ENCODE results near the gene IGFN1.
"Not testable (repeated sequence)": the region's sequence is repeated elsewhere in the genome, so short reads cannot be mapped to it uniquely, and the experiment has no call there.

Gene IGFN1

DNA sequence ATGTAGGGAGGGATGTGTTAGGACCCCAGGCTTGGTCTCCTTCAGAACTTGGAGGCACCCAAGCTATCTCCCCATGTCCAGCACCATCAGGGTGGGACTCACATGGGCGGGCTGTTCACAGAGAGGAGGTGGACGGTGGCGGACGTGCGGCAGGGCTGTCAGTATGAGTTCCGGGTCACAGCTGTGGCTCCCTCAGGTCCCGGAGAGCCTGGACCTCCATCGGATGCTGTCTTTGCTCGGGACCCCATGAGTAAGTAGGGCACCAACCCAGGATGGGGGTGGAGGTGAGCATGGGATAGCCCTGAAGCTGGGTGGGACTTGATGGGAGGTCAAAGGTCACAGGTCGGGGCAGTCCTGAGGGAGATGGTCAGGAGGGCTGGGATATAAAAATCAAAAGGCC is 27.8 kb downstream of the IGFN1 start:
- DNase-seq (ENCODE audit: low spot score) = no peak

DNA sequence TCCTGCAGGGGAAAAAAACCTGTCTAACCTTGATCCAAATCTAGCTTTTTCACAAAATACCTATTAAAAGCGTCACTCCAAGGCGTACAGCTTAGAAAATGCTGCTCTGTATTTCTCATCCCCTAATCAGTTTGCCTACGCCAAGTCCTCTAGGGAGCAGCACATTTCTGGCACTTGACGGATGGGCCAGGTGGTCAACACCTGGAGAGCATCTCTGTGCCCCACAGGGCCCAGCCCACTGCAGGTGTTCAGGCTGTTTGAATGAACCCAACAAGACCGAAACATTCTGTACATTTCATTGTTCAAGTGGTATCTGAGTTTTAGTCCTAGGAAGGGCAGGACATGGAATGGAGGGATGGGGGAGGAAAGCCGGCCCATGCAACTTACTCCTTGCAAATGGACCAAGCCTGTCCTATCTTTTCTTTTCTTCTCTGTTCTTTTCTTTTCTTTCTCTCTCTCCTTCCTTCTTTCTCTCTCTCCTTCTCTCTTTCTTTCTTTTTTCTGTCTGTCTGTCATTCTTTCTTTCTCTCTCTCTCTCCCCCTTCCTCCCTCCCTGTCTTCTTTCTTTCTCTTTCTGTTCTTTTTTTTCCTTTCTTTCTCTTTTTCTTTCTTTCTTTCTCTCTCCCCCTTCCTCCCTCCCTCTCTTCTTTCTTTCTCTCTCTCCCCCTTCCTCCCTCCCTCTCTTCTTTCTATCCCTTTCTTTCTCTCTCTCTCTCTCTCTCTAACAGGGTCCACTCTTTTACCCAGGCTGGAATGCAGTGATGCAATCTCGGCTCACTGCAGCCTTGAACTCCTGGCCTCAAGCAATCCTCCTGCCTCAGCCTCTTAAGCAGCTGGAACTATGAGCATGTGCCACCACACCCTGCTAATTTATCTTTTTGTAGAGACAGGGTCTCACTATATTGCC is 29.1 kb downstream of the IGFN1 start:
- no peak for DNase-seq (ENCODE audit: low spot score)

GRCh38 chr1:201220388-201220715 is 29.7 kb downstream of the IGFN1 start:
- DNase-seq (ENCODE audit: low spot score) = no peak

DNA sequence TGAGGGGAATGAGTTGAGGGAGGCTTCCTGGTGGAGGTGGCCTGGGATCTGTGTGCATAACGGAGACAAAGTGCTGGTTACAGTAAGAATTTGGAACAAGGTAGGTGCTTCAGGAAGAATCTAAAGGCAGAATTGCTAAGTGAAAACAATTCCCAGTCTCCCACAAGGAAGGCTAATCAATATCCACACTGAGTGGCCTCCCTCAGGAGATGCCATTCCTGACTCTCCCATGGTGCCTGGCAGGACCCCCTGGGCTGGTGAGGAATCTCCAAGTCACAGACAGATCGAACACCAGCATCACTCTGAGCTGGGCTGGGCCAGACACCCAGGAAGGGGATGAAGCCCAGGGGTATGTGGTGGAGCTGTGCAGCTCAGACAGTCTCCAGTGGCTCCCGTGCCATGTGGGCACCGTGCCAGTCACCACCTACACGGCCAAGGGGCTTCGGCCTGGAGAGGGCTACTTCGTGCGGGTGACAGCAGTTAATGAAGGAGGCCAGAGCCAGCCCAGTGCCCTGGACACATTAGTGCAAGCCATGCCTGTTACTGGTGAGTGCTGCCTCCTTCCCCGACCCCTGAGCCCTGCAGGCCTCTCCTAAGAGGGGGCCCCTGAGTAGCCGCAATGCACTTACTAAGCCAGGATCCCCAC is 30.7 kb downstream of the IGFN1 start:
- DNase-seq (ENCODE audit: low spot score) = no peak

DNA sequence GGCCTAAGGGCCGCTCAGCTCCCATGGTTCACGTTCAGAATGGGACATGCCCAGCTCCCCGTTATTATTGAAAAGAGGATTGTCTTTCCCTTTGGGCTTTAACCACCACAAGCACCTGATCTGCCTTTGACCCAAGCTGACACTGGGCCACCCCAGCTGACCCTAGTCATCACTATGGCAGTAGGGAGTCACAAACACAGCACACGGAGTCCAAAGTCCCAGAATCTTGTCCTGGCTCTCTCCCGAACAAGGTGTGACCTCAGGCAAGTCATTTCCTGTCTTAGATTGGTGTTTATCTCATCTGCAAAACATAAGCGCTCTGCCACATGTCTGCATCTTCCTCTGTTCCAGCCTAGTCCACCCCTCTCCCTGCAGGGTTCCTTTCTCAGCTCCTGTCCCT is 31.5 kb downstream of the IGFN1 start:
- DNase-seq (ENCODE audit: low spot score) = no peak

GRCh38 chr1:201223852-201224665 is 33.4 kb downstream of the IGFN1 start:
- no peak for DNase-seq (ENCODE audit: low spot score)

GRCh38 chr1:201224666-201225370 is 34.2 kb downstream of the IGFN1 start:
- no peak for DNase-seq (ENCODE audit: low spot score)

DNA sequence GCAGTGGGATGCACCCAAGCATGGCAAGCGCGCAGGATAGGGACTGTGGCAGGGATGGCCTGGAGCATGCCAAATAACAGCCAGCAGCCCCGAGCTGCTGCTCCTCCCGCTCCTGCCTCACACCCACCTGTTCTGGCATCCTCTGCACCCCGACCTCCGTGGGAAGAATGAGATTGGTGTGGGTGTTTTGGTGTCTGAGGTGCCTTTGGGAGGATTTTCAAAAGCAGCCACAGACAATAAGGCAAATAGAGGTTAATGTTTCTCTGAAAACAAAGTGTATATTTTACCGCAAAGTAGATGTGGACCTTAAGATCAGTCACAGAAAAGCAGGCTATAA is 35.5 kb downstream of the IGFN1 start:
- no peak for DNase-seq (ENCODE audit: low spot score)

GRCh38 chr1:201226859-201227488 is 36.4 kb downstream of the IGFN1 start:
- no peak for DNase-seq (ENCODE audit: low spot score)

GRCh38 chr1:201228011-201228983 is 37.7 kb downstream of the IGFN1 start:
- DNase-seq (ENCODE audit: low spot score) = no peak

- no peak for DNase-seq (ENCODE audit: low spot score)
Measured at GRCh38 chr1:201229095-201229494, 38.5 kb downstream of the IGFN1 start.

GRCh38 chr1:201229771-201230635 is 39.4 kb downstream of the IGFN1 start:
- DNase-seq (ENCODE audit: low spot score) = no peak

DNA sequence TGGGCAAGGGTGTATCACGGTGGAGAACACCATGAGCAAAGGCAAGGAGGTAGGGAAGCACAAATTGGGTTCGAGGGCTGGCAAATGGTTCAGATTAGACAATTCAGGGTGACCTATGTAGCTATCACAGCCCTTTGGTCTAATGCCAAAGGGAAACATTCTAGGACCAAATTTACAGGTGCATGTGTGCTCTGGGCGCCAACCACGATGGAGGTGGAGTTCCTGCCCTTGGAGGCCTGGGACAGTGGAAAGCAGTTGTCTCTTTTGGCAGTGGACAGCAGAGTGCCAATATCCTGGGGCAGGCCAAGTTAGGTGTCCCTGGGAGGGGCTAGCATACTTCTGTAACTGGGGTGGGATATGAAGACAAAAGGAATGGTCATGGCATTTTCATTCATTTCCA is 40.1 kb downstream of the IGFN1 start:
- DNase-seq (ENCODE audit: low spot score) = no peak

DNA sequence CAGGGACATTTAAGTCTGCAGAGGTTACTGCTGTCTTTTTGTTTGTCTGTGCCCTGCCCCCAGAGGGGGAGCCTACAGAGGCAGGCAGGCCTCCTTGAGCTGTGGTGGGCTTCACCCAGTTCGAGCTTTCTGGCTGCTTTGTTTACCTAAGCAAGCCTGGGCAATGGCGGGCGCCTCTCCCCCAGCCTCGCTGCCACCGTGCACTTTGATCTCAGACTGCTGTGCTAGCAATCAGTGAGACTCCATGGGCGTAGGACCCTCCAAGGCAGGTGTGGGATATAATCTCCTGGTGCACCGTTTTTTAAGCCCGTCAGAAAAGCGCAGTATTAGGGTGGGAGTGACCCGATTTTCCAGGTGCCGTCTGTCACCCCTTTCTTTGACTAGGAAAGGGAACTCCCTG is 49.0 kb downstream of the IGFN1 start:
- not testable (repeated sequence) for DNase-seq (ENCODE audit: low spot score)

GRCh38 chr1:201240171-201240570 is 49.5 kb downstream of the IGFN1 start:
- DNase-seq (ENCODE audit: low spot score) = no peak

- no peak for DNase-seq (ENCODE audit: low spot score)
Measured at GRCh38 chr1:201241736-201242135, 51.1 kb downstream of the IGFN1 start.

DNA sequence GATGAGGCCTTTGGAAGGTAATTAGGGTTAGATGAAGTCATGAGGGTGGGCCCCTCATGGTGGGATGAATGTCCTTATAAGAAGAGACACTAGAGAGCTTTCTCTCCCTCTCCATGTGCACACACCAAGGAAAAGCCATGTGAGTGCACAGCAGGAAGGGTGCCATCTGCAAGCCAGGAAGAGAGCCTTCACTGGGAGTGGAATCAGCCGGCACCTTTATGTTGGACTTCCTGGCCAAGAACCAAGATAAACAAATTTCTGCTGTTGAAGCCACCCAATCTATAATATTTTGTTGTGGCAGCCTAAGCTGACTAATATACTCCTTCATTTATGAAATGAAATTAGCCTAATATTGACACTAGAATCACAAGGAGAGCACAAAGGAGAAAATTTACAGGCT is 54.5 kb downstream of the IGFN1 start:
- DNase-seq (ENCODE audit: low spot score) = no peak

DNA sequence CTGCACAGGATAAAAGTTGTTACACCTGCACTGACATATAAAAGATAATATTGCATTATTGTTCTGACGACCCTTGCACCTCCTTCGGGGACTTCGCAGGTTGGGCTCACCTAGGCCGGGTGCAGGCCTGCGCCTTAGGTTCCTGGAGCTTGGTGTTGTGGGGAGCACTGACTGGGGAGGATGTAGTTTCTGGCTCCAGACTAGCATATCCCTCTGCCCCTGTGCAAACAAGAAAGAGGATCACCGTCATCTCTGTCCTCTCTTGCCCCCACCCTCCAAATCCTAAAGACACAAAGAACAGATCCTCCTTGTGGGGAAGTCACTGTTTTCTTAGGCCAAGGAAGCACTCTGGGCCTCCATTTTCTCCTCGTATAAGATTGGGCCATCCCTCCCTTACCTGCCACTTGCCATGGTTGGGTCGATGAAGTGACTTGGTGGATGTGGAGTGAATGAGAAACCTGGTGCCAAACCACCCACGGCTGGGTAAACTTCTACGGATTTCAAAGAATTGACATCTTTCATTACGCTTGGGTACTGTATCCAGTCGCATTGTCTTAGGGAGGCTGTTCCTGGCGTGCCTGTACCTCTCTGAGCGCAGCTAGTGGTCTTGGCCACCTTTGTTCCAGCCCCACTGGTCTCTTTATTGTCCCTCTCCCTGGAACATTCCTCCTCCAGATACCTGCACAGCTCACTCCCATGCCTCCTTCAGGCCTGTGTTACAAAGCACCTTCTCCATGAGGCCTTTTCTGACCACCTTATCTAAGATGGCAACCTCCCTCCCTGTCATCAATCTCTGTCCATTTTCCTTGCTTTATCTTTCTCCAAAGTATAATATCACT is 58.3 kb downstream of the IGFN1 start:
- no peak for DNase-seq (ENCODE audit: low spot score)

Data from hematopoietic multipotent progenitor cell treated with erythropoietin and hydrocortisone succinate and interleukin-3 and kit ligand, for 15 days (in vitro differentiated cells).